HepG2 (cell line): ENCODE data around the gene HECTD4. TPM values are rescaled to one million over a fixed set of nuclear protein-coding genes. Genes with fewer than 3 reads are reported as not detected.

ENCODE experiments used
- ATAC-seq: fragments of 200-7000 bp; cut with Tn5 transposase; 3 replicates; pipeline ENCODE4 v1.9.1; 2020; ENCODE audit warnings: mild to moderate bottlenecking, moderate library complexity
- BruUV-seq: library from RNA; stranded (reverse); fragments of 400-500 nt; replicated peaks from 2 replicates; lab custom pipeline; 2021; lab: Mats Ljungman, UMichigan
- CTCF ChIA-PET: fragments of 300-600 bp; formaldehyde crosslinking; extraction: SDS; loops from one replicate; lab custom pipeline; 2021; ENCODE audit warnings: low total read pairs, inconsistent platforms, low intra/inter-chr PET ratio; lab: Yijun Ruan, JAX
- POLR2A ChIA-PET: fragments of 350-600 bp; sonication (Branson Sonifier 250); formaldehyde crosslinking; loops from one replicate; lab custom pipeline; 2020; ENCODE audit warnings: antibody characterized with exemption, inconsistent platforms; lab: Yijun Ruan, JAX
- DNase-seq: peaks from one replicate; pipeline ENCODE4 v3.0.0-alpha.2; 2015; ENCODE audit warnings: low spot score
- FAIRE-seq: peaks from 3 replicates; lab custom pipeline; 2011; peaks lifted over from hg19 to GRCh38; lab: Jason Lieb, UNC
- H2AFZ ChIP-seq: one replicate; pipeline ENCODE4 v1.6.1; 2011; ENCODE audit warnings: low read length, inconsistent platforms
- H3K27ac ChIP-seq: fragments of 300-600 bp; 3 replicates; pipeline ENCODE4 v1.8.0; 2011; ENCODE audit warnings: mixed run types, mild to moderate bottlenecking, mixed read lengths, low read length, inconsistent platforms; ENCODE audit not compliant: insufficient read depth; ENCODE audit errors: extremely low read length
- H3K27me3 ChIP-seq, 2 experiments: fragments of 200-600 bp in 1 of 2; 2 replicates in 1 of 2; 3 replicates in 1 of 2; pipeline versions ENCODE4 v1.6.0 to v1.8.0; 2011; ENCODE audit warnings: low read length in 2 of 2, mild to moderate bottlenecking in 2 of 2, moderate library complexity in 2 of 2, inconsistent platforms in 1 of 2; ENCODE audit not compliant: insufficient read depth in 2 of 2, control insufficient read depth in 1 of 2
- H3K36me3 ChIP-seq, 2 experiments: fragments of 200-600 bp in 1 of 2; replicated peaks in 1 of 2; 2 replicates in 1 of 2; 3 replicates in 1 of 2; pipeline versions ENCODE4 v1.5.1 to v1.8.0; 2011; ENCODE audit warnings: low read length in 2 of 2, inconsistent platforms in 1 of 2; ENCODE audit not compliant: insufficient read depth in 2 of 2, control insufficient read depth in 1 of 2
- H3K4me1 ChIP-seq: 2 replicates; pipeline ENCODE4 v1.5.1; 2012; ENCODE audit warnings: low read length, inconsistent platforms; ENCODE audit not compliant: insufficient read depth
- H3K4me2 ChIP-seq: 2 replicates; pipeline ENCODE4 v1.6.0; 2011; ENCODE audit warnings: low read depth, low read length, inconsistent platforms
- H3K4me3 ChIP-seq, 3 experiments: fragments of 200-600 bp in 1 of 3; sonication (generic), shearing (Covaris generic) in 1 of 3; replicated peaks in 1 of 3; 2 replicates each; pipeline ENCODE4 v1.5.1; 2011 to 2016; ENCODE audit warnings: low read length in 3 of 3, inconsistent platforms in 2 of 3, low read depth in 2 of 3, mild to moderate bottlenecking in 2 of 3, control low read depth in 1 of 3, mixed read lengths in 1 of 3; ENCODE audit not compliant: insufficient read depth in 1 of 3
- H3K79me2 ChIP-seq: one replicate; pipeline ENCODE4 v1.6.1; 2011; ENCODE audit warnings: low read length, inconsistent platforms; ENCODE audit not compliant: insufficient read depth
- H3K9ac ChIP-seq: 2 replicates; pipeline ENCODE4 v1.6.0; 2011; ENCODE audit warnings: mild to moderate bottlenecking, low read depth, low read length, inconsistent platforms; ENCODE audit not compliant: insufficient read depth
- H3K9me3 ChIP-seq: 2 replicates; pipeline ENCODE4 v1.5.1; 2012; ENCODE audit warnings: mild to moderate bottlenecking, low read length
- H4K20me1 ChIP-seq: 2 replicates; pipeline ENCODE4 v1.6.0; 2011; ENCODE audit warnings: inconsistent platforms, mild to moderate bottlenecking, low read length, moderate library complexity; ENCODE audit not compliant: insufficient read depth
- ATF5 ChIP-seq: sonication (generic); formaldehyde crosslinking; IDR thresholded peaks from 2 replicates; pipeline ENCODE4 v1.4.0; 2020; ENCODE audit warnings: mild to moderate bottlenecking, low read depth, missing genetic modification reagents
- CBX5 ChIP-seq: sonication (generic); formaldehyde crosslinking; IDR thresholded peaks from 2 replicates; pipeline ENCODE4 v1.4.0; 2020; ENCODE audit warnings: missing genetic modification reagents, borderline replicate concordance
- DNMT1 ChIP-seq: sonication (generic); formaldehyde crosslinking; IDR thresholded peaks from 2 replicates; pipeline ENCODE4 v1.5.1; 2020; ENCODE audit warnings: mild to moderate bottlenecking, missing genetic modification reagents
- ELF1 ChIP-seq: sonication (generic); formaldehyde crosslinking; IDR thresholded peaks from 2 replicates; pipeline ENCODE4 v1.4.0; 2020; ENCODE audit warnings: missing genetic modification reagents
- FOXO4 ChIP-seq: sonication (generic); formaldehyde crosslinking; conservative IDR thresholded peaks from 2 replicates; pipeline ENCODE4 v1.8.1; 2023; ENCODE audit warnings: missing genetic modification reagents
- FOXP4 ChIP-seq: sonication (generic); formaldehyde crosslinking; IDR thresholded peaks from 2 replicates; pipeline ENCODE4 v1.4.0; 2020; ENCODE audit warnings: missing genetic modification reagents
- GABPA ChIP-seq, 2 experiments: IDR thresholded peaks; 2 replicates each; pipeline ENCODE4 v1.6.1; 2011 to 2016; ENCODE audit warnings: low read depth in 2 of 2, low read length in 1 of 2, missing biosample characterization in 1 of 2, missing genetic modification characterization in 1 of 2
- IRF2 ChIP-seq: IDR thresholded peaks from 2 replicates; pipeline ENCODE4 v1.6.1; 2018; ENCODE audit warnings: missing genetic modification reagents, missing compliant biosample characterization
- PCBP2 ChIP-seq: fragments of 200-400 bp; formaldehyde crosslinking; optimal IDR thresholded peaks from 2 replicates; pipeline ENCODE3; 2018; ENCODE audit warnings: low read length, low read depth; ENCODE audit not compliant: poor library complexity, severe bottlenecking
- POGK ChIP-seq: sonication (generic); formaldehyde crosslinking; conservative IDR thresholded peaks from 2 replicates; pipeline ENCODE4 v1.8.0; 2022; ENCODE audit warnings: mild to moderate bottlenecking, moderate library complexity, missing genetic modification reagents
- STAT5B ChIP-seq: sonication (generic); formaldehyde crosslinking; IDR thresholded peaks from 2 replicates; pipeline ENCODE4 v1.4.0; 2020; ENCODE audit warnings: missing genetic modification reagents
- ZBTB14 ChIP-seq: sonication (generic); formaldehyde crosslinking; IDR thresholded peaks from 2 replicates; pipeline ENCODE4 v1.4.0; 2020; ENCODE audit warnings: missing genetic modification reagents
- ZNF614 ChIP-seq: IDR thresholded peaks from 2 replicates; pipeline ENCODE4 v1.6.1; 2018; ENCODE audit warnings: missing biosample characterization, missing genetic modification reagents, inconsistent platforms, borderline replicate concordance
- ZNF770 ChIP-seq: sonication (generic); formaldehyde crosslinking; IDR thresholded peaks from 2 replicates; pipeline ENCODE4 v1.5.0; 2020; ENCODE audit warnings: mild to moderate bottlenecking, missing genetic modification reagents
- WGBS: methylation state at CpG from one replicate; pipeline ENCODE4 v1.1.6; 2017; ENCODE audit warnings: low lambda C conversion rate; 5-methylcytosine and 5-hydroxymethylcytosine counted together
- in situ Hi-C: cut with HindIII; loops from 2 replicates; pipeline ENCODE4 v1.10.0; 2017; ENCODE audit warnings: low pct_unique_long_range_greater_than_20kb; ENCODE audit not compliant: extremely low pct_ligation_motif_present
- intact Hi-C: fragments of 100-400 bp; cut with micrococcal nuclease; formaldehyde crosslinking; loops from one replicate; pipeline ENCODE4 v1.10.0; 2022; ENCODE audit not compliant: unreplicated experiment
- polyA plus RNA-seq, 8 experiments: library from polyadenylated mRNA; depleted of rRNA in 3 of 8; stranded (reverse) in 7 of 8; unstranded in 1 of 8; fragments of >200 nt; fragmentation: Illumina TruSeq in 4 of 8; extraction: Trizol in 4 of 8; gene quantifications; 2 replicates each; pipeline versions ENCODE4 v1.2.1 to v1.2.3, GENCODE V29; 2011 to 2016; ENCODE audit warnings: low read depth in 4 of 8, missing spikeins in 1 of 8, mixed read lengths in 1 of 8; ENCODE audit not compliant: insufficient read depth in 1 of 8
- total RNA-seq, 5 experiments: library from RNA; depleted of rRNA; stranded (reverse); fragments of >200 nt; fragmentation: Illumina TruSeq; extraction: Trizol; gene quantifications; 2 replicates each; pipeline ENCODE4 v1.2.3, GENCODE V29; 2016; ENCODE audit warnings: low read depth in 1 of 5

The HECTD4 gene
- total and polyA plus RNA-seq, 2 of the 13 experiments (the other 11 are each of a cell fraction or from before 2014, with no cell fraction given): 9.0 to 11.4 TPM

- no peak for ATAC-seq
- Histone ChIP-seq H3K36me3 (peaks cover 4 to 28% of the 10 kb centered on the region in 2 experiments; a peak in 4 of 5 replicates), H4K20me1 (no peaks in the 10 kb centered on the region), H3K9me3 (no peaks in the 10 kb centered on the region), H3K9ac (no peak overlapping the region), H3K27me3 (no peaks in the 10 kb centered on the region), H3K4me2 (no peak overlapping the region), H3K4me3 (no peak overlapping the region), H3K79me2 (no peaks in the 10 kb centered on the region), H3K4me1 (peaks cover 16% of the 10 kb centered on the region), H3K27ac (no peak overlapping the region), H2AFZ (no peak overlapping the region)
- no peak for FAIRE-seq
- CTCF ChIA-PET: no interaction called here
- POLR2A ChIA-PET: no interaction called here
- 88% methylated on average over 2 of the region's 2 CpGs for WGBS
- BruUV-seq: no TSS peak
- intact Hi-C loops (no loop called here), in situ Hi-C loops (no loop called here)
- no peak for DNase-seq
- TF ChIP-seq ATF5 (CRISPR knock-in tag) (no peak), ZNF770 (CRISPR knock-in tag) (no peak), ZBTB14 (CRISPR knock-in tag) (no peak), POGK (no peak), ELF1 (CRISPR knock-in tag) (no peak), ZNF614 (CRISPR knock-in tag) (no peak), PCBP2 (no peak), FOXP4 (CRISPR knock-in tag) (no peak), FOXO4 (CRISPR knock-in tag) (no peak), STAT5B (no peak), DNMT1 (no peak), GABPA (IDR thresholded peaks at IDR 0.05; ENCODE audit: low read depth, low read length) (no peak), GABPA (CRISPR knock-in tag; IDR thresholded peaks at IDR 0.05; ENCODE audit: low read depth) (no peak), IRF2 (CRISPR knock-in tag) (no peak), CBX5 (CRISPR knock-in tag) (no peak)
These were observed 72.4 kb downstream of the HECTD4 start for GRCh38 chr12:112309797-112310196.
